Activated effector memory CD4-positive, alpha-beta T cell treated with anti-CD3 and anti-CD28 coated beads, Interleukin-2, amount 50 U/mL, for 16 hours (primary cell): ENCODE results near the gene NDST3.

Source experiments
- DNase-seq: peaks from one replicate; pipeline ENCODE4 v3.0.0-alpha.2; 2020

NDST3 gene

GRCh38 chr4:118082182-118082581, 47.9 kb downstream of the NDST3 start:
- no peak for DNase-seq

- DNase-seq: no peak
These were observed 51.4 kb downstream of the NDST3 start for GRCh38 chr4:118085700-118086099.

GRCh38 chr4:118086344-118086743, 52.1 kb downstream of the NDST3 start:
- no peak for DNase-seq

- DNase-seq: no peak
These were observed 53.1 kb downstream of the NDST3 start for GRCh38 chr4:118087366-118087765.

- no peak for DNase-seq
These were observed 64.8 kb downstream of the NDST3 start for GRCh38 chr4:118099106-118099505.

- no peak for DNase-seq
These were observed 67.9 kb downstream of the NDST3 start for GRCh38 chr4:118102195-118102594.

- no peak for DNase-seq
These were observed 78.1 kb downstream of the NDST3 start for GRCh38 chr4:118112117-118113046.

- no peak for DNase-seq
These were observed 78.9 kb downstream of the NDST3 start for GRCh38 chr4:118113220-118113619.

GRCh38 chr4:118114720-118115119, 80.4 kb downstream of the NDST3 start:
- no peak for DNase-seq

GRCh38 chr4:118120120-118120760, 86.0 kb downstream of the NDST3 start:
- DNase-seq: no peak

GRCh38 chr4:118124997-118125396, 90.7 kb downstream of the NDST3 start:
- no peak for DNase-seq

GRCh38 chr4:118139241-118139640, 105.0 kb downstream of the NDST3 start:
- DNase-seq: no peak

GRCh38 chr4:118141240-118141639, 107.0 kb downstream of the NDST3 start:
- DNase-seq: no peak

GRCh38 chr4:118154649-118155048, 120.4 kb downstream of the NDST3 start:
- no peak for DNase-seq

GRCh38 chr4:118155516-118155915, 121.2 kb downstream of the NDST3 start:
- DNase-seq: no peak

GRCh38 chr4:118158763-118159375, 124.6 kb downstream of the NDST3 start:
- no peak for DNase-seq

GRCh38 chr4:118167306-118167705, 133.0 kb downstream of the NDST3 start:
- DNase-seq: no peak

- DNase-seq: no peak
These were observed 137.1 kb downstream of the NDST3 start for GRCh38 chr4:118171381-118171780.

GRCh38 chr4:118173126-118173525, 138.8 kb downstream of the NDST3 start:
- no peak for DNase-seq

- DNase-seq: no peak
These were observed 139.9 kb downstream of the NDST3 start for GRCh38 chr4:118173956-118174725.

- DNase-seq: no peak
These were observed 141.2 kb downstream of the NDST3 start for GRCh38 chr4:118175506-118175905.

- DNase-seq: no peak
These were observed 142.8 kb downstream of the NDST3 start for GRCh38 chr4:118177126-118177525.

- DNase-seq: no peak
These were observed 146.5 kb downstream of the NDST3 start for GRCh38 chr4:118180776-118181175.
